Endothelial cell of umbilical vein (primary cell): Measurements from ENCODE around the gene INTS4. TPM values are rescaled to one million over a fixed set of nuclear protein-coding genes. Genes with fewer than 3 reads are reported as not detected.

Experiments used
- BruUV-seq: library from RNA; stranded (reverse); fragments of 400-500 nt; replicated peaks from 2 replicates; lab custom pipeline; 2021; lab: Mats Ljungman, UMichigan
- CTCF ChIA-PET: fragments of 300-600, 350-600 bp; sonication (Branson Sonifier 250); formaldehyde crosslinking; loops from one replicate; lab custom pipeline; 2021; ENCODE audit warnings: antibody characterized with exemption, inconsistent platforms; lab: Charles Lee
- POLR2A ChIA-PET: fragments of 300-600, 350-600 bp; sonication (Branson Sonifier 250); formaldehyde crosslinking; loops from one replicate; lab custom pipeline; 2021; ENCODE audit warnings: antibody characterized with exemption, inconsistent platforms; lab: Charles Lee
- DNase-seq: peaks from one replicate; pipeline ENCODE4 v3.0.0-alpha.2; 2011; ENCODE audit warnings: low read depth, low spot score
- FAIRE-seq: peaks from 2 replicates; lab custom pipeline; 2011; peaks lifted over from hg19 to GRCh38; lab: Jason Lieb, UNC
- H2AFZ ChIP-seq: 2 replicates; pipeline ENCODE4 v1.6.0; 2012; ENCODE audit warnings: low read depth, low read length, control low read depth, inconsistent platforms
- H3K27ac ChIP-seq: 2 replicates; pipeline ENCODE4 v1.5.1; 2011; ENCODE audit warnings: low read depth, mild to moderate bottlenecking, control low read depth, low read length, moderate library complexity; ENCODE audit not compliant: insufficient read depth
- H3K27me3 ChIP-seq, 2 experiments: 2 replicates each; pipeline versions ENCODE4 v1.6.0 to v1.6.1; 2011; ENCODE audit warnings: low read length in 2 of 2, mixed read lengths in 1 of 2; ENCODE audit not compliant: control insufficient read depth in 2 of 2, insufficient read depth in 2 of 2
- H3K36me3 ChIP-seq, 2 experiments: 2 replicates in 1 of 2; 3 replicates in 1 of 2; pipeline ENCODE4 v1.5.1; 2011; ENCODE audit warnings: low read length in 2 of 2, mild to moderate bottlenecking in 1 of 2, moderate library complexity in 1 of 2; ENCODE audit not compliant: control insufficient read depth in 2 of 2, insufficient read depth in 2 of 2; ENCODE audit errors: extremely low read depth in 1 of 2
- H3K4me1 ChIP-seq: 3 replicates; pipeline ENCODE4 v1.5.1; 2011; ENCODE audit warnings: mild to moderate bottlenecking, low read length; ENCODE audit not compliant: control insufficient read depth, insufficient read depth; ENCODE audit errors: extremely low read depth
- H3K4me2 ChIP-seq: 2 replicates; pipeline ENCODE4 v1.6.1; 2011; ENCODE audit warnings: low read length, control low read depth, mixed read lengths; ENCODE audit not compliant: insufficient read depth
- H3K4me3 ChIP-seq, 3 experiments: fragments of 200-600 bp in 1 of 3; sonication (generic), shearing (Covaris generic) in 1 of 3; replicated peaks in 1 of 3; 2 replicates each; pipeline ENCODE4 v1.5.1; 2011 to 2016; ENCODE audit warnings: control low read depth in 3 of 3, low read length in 3 of 3, mild to moderate bottlenecking in 2 of 3, inconsistent platforms in 1 of 3, low read depth in 1 of 3, moderate library complexity in 1 of 3; ENCODE audit not compliant: insufficient read depth in 1 of 3
- H3K79me2 ChIP-seq: 2 replicates; pipeline ENCODE4 v1.6.0; 2012; ENCODE audit warnings: low read length, inconsistent platforms; ENCODE audit not compliant: control insufficient read depth, insufficient read depth
- H3K9ac ChIP-seq: replicated peaks from 2 replicates; pipeline ENCODE3; 2011; ENCODE audit warnings: low read length, control low read depth; ENCODE audit not compliant: insufficient read depth; ENCODE audit errors: extremely low read depth
- H3K9me1 ChIP-seq: replicated peaks from 3 replicates; pipeline ENCODE4 v1.6.0; 2011; ENCODE audit warnings: mild to moderate bottlenecking, low read length; ENCODE audit not compliant: control insufficient read depth, insufficient read depth; ENCODE audit errors: extremely low read depth
- H3K9me3 ChIP-seq: replicated peaks from 2 replicates; pipeline ENCODE4 v1.5.1; 2012; ENCODE audit warnings: low read length, inconsistent platforms; ENCODE audit not compliant: control insufficient read depth, insufficient read depth
- H4K20me1 ChIP-seq: replicated peaks from 2 replicates; pipeline ENCODE3; 2011; ENCODE audit warnings: mild to moderate bottlenecking, low read length; ENCODE audit not compliant: control insufficient read depth, insufficient read depth; ENCODE audit errors: extremely low read depth
- CTCF ChIP-seq, 2 donors: IDR thresholded peaks; 1 replicate in 1 of 2; 2 replicates in 1 of 2; pipeline ENCODE4 v1.5.1; 2011; ENCODE audit warnings: low read length in 2 of 2, mild to moderate bottlenecking in 2 of 2, moderate library complexity in 2 of 2, control low read depth in 1 of 2, inconsistent platforms in 1 of 2, low read depth in 1 of 2; ENCODE audit not compliant: insufficient read depth in 1 of 2; ENCODE audit errors: extremely low read depth in 1 of 2
- EZH2 ChIP-seq: IDR thresholded peaks from 2 replicates; pipeline ENCODE4 v1.6.1; 2012; ENCODE audit warnings: borderline replicate concordance, low read depth, mild to moderate bottlenecking, moderate library complexity, low read length, inconsistent platforms; ENCODE audit not compliant: severe bottlenecking
- GATA2 ChIP-seq: IDR thresholded peaks from 2 replicates; pipeline ENCODE4 v1.7.0; 2011; ENCODE audit warnings: low read depth, mild to moderate bottlenecking, moderate library complexity, mixed read lengths, low read length; ENCODE audit not compliant: insufficient read length, insufficient read depth
- JUN ChIP-seq: IDR thresholded peaks from 2 replicates; pipeline ENCODE4 v1.6.1; 2011; ENCODE audit warnings: borderline replicate concordance, low read depth; ENCODE audit not compliant: insufficient read length, insufficient read depth
- POLR2AphosphoS5 ChIP-seq: IDR thresholded peaks from 2 replicates; pipeline ENCODE4 v1.6.1; 2012; ENCODE audit warnings: low read depth, mild to moderate bottlenecking, control low read depth, low read length, moderate library complexity; ENCODE audit not compliant: insufficient read depth
- dilution Hi-C: fragments of 300-500 bp; cut with MboI; formaldehyde crosslinking; loops from one replicate; pipeline ENCODE4 v1.15.0; 2019; ENCODE audit warnings: low sequenced_read_pairs; ENCODE audit not compliant: extremely low pct_ligation_motif_present
- intact Hi-C: fragments of 100-400 bp; cut with micrococcal nuclease; formaldehyde crosslinking; loops from one replicate; pipeline ENCODE4 v1.10.0; 2022
- polyA plus RNA-seq, 4 experiments: library from polyadenylated mRNA; depleted of rRNA in 3 of 4; stranded (reverse) in 3 of 4; unstranded in 1 of 4; fragments of >200 nt; gene quantifications; 2 replicates each; pipeline versions ENCODE4 v1.2.1 to v1.2.3, GENCODE V29; 2011 to 2012; ENCODE audit warnings: missing spikeins in 1 of 4
- total RNA-seq: library from RNA; stranded (reverse); gene quantifications from 2 replicates; pipeline ENCODE4 v1.2.3, GENCODE V29; 2021

The INTS4 gene
- total and polyA plus RNA-seq, 2 donors (not counting 3 experiments of a cell fraction or from before 2014, with no cell fraction given), result 29.2 to 37.8 TPM

GRCh38 chr11:78032090-78032489, 37.6 kb upstream of the INTS4 start:
- no peaks in the 10 kb centered on the region for H3K9me1 ChIP-seq
- no peak overlapping the region for H3K27ac ChIP-seq
- DNase-seq (no peak), FAIRE-seq (no peak)
- no peaks in the 10 kb centered on the region for H3K36me3 ChIP-seq
- no peak overlapping the region for H3K4me2 ChIP-seq
- H3K9ac ChIP-seq, result no peak overlapping the region
- dilution Hi-C loops, result no loop called here
- H2AFZ ChIP-seq, result no peak overlapping the region
- intact Hi-C loops, result no loop called here
- H4K20me1 ChIP-seq, result no peaks in the 10 kb centered on the region
- peaks cover 13% of the 10 kb centered on the region for H3K4me1 ChIP-seq
- H3K4me3 ChIP-seq, result no peak overlapping the region
- CTCF ChIA-PET, result interaction anchor here (4.3 kb wide), 1 partner anchor 13 kb away, joined by 34 read pairs; no protein-coding TSS in a partner anchor
- H3K9me3 ChIP-seq, result no peaks in the 10 kb centered on the region
- no peak for TF ChIP-seq JUN
- TF ChIP-seq GATA2, result no peak
- no peak for TF ChIP-seq POLR2AphosphoS5
- no peak for TF ChIP-seq EZH2
- TF ChIP-seq CTCF (IDR thresholded peaks at IDR 0.05; ENCODE audit: extremely low read depth in 1 of 2, insufficient read depth in 1 of 2, low read depth in 1 of 2, low read length in 2 of 2), result no peak
- BruUV-seq, result no TSS peak
- H3K27me3 ChIP-seq, result no peaks in the 10 kb centered on the region
- H3K79me2 ChIP-seq, result no peaks in the 10 kb centered on the region
- POLR2A ChIA-PET, result no interaction called here
